Thoracic aorta (tissue), 2 donors: Measurements from ENCODE around the gene RAB9A. TPM values are rescaled to one million over a fixed set of nuclear protein-coding genes. Genes with fewer than 3 reads are reported as not detected.

Experiments used
- ATAC-seq: fragments of 150-250 bp; one replicate; pipeline ENCODE4 v1.8.0; 2017; ENCODE audit warnings: low read depth; ENCODE audit not compliant: insufficient number of reproducible peaks, low FRiP score
- DNase-seq: peaks from one replicate; pipeline ENCODE4 v3.0.0-alpha.2; 2020; ENCODE audit warnings: low spot score
- H3K27ac ChIP-seq, 2 donors: fragments of 200-600 bp; sonication (generic); 1 replicate in 1 of 2; 2 replicates in 1 of 2; pipeline ENCODE4 v1.5.1; 2016; ENCODE audit warnings: mild to moderate bottlenecking in 2 of 2, moderate library complexity in 2 of 2
- H3K27me3 ChIP-seq: fragments of 200-600 bp; sonication (generic); replicated peaks from 2 replicates; pipeline ENCODE4 v1.6.0; 2016; ENCODE audit warnings: mild to moderate bottlenecking; ENCODE audit not compliant: insufficient read depth
- H3K36me3 ChIP-seq: fragments of 200-600 bp; sonication (generic); one replicate; pipeline ENCODE4 v1.5.1; 2016
- H3K4me1 ChIP-seq, 2 donors: fragments of 200-600 bp; sonication (generic); 1 replicate in 1 of 2; 2 replicates in 1 of 2; pipeline versions ENCODE4 v1.5.1 to v1.6.0; 2016; ENCODE audit warnings: low read depth in 2 of 2, mild to moderate bottlenecking in 1 of 2; ENCODE audit not compliant: control insufficient read depth in 1 of 2
- H3K4me3 ChIP-seq: fragments of 200-600 bp; sonication (generic); 2 replicates; pipeline ENCODE4 v1.5.1; 2016; ENCODE audit warnings: mild to moderate bottlenecking
- H3K9me3 ChIP-seq: fragments of 200-600 bp; sonication (generic); 2 replicates; pipeline ENCODE4 v1.5.1; 2016
- CTCF ChIP-seq: fragments of 200-600 bp; sonication (generic); IDR thresholded peaks from one replicate; pipeline ENCODE4 v1.5.1; 2019; ENCODE audit warnings: antibody characterized with exemption
- total RNA-seq, 2 donors: library from RNA; depleted of rRNA; stranded (reverse); fragments of >200 nt; gene quantifications; one replicate each; pipeline versions ENCODE4 v1.1.0 to v1.2.3, GENCODE V29; 2016

Gene RAB9A
- total RNA-seq, 2 donors from 2014 or later = 20.0 to 21.7 TPM

- no peaks in the 10 kb centered on the region for H3K9me3 ChIP-seq
- DNase-seq (no peak), ATAC-seq (no peak)
- peak overlapping the region; percentile 85 for H3K4me3 ChIP-seq
- peak overlapping the region; percentile 93 to 95 for H3K27ac ChIP-seq
- H3K27me3 ChIP-seq = no peaks in the 10 kb centered on the region
- H3K4me1 ChIP-seq = peaks cover 2 to 9% of the 10 kb centered on the region in 2 donors
- H3K36me3 ChIP-seq = no peaks in the 10 kb centered on the region
- TF ChIP-seq CTCF = no peak
Measured at GRCh38 chrX:13654116-13654515, 34.8 kb upstream of the RAB9A start.

- ATAC-seq (no peak), DNase-seq (no peak)
- Histone ChIP-seq H3K27ac (no peak overlapping the region), H3K36me3 (no peaks in the 10 kb centered on the region), H3K9me3 (no peaks in the 10 kb centered on the region), H3K4me3 (no peak overlapping the region), H3K4me1 (peaks cover 2 to 9% of the 10 kb centered on the region in 2 donors), H3K27me3 (no peaks in the 10 kb centered on the region)
- no peak for TF ChIP-seq CTCF
Measured at GRCh38 chrX:13655674-13656073, 33.3 kb upstream of the RAB9A start.

GRCh38 chrX:13658602-13659001 lies 30.3 kb upstream of the RAB9A start:
- peak overlapping the region in 1 of 2 donors; percentile 47 for H3K27ac ChIP-seq
- no peaks in the 10 kb centered on the region for H3K36me3 ChIP-seq
- TF ChIP-seq CTCF = peak; percentile 46
- peak overlapping the region; percentile 43 for H3K4me3 ChIP-seq
- DNase-seq = no peak
- no peaks in the 10 kb centered on the region for H3K9me3 ChIP-seq
- peaks cover 2 to 11% of the 10 kb centered on the region in 2 donors for H3K4me1 ChIP-seq
- no peak for ATAC-seq
- no peaks in the 10 kb centered on the region for H3K27me3 ChIP-seq

- no peak for TF ChIP-seq CTCF
- DNase-seq (no peak), ATAC-seq (no peak)
- H3K27me3 ChIP-seq = no peaks in the 10 kb centered on the region
- no peaks in the 10 kb centered on the region for H3K9me3 ChIP-seq
- peak overlapping the region in 1 of 2 donors; percentile 47 for H3K27ac ChIP-seq
- no peaks in the 10 kb centered on the region for H3K36me3 ChIP-seq
- peaks cover 0 to 11% of the 10 kb centered on the region in 2 donors for H3K4me1 ChIP-seq
- peak overlapping the region; percentile 43 for H3K4me3 ChIP-seq
Measured at GRCh38 chrX:13659063-13659462, 29.9 kb upstream of the RAB9A start.

GRCh38 chrX:13661735-13662288 lies 27.1 kb upstream of the RAB9A start:
- no peak for DNase-seq
- Histone ChIP-seq H3K9me3 (no peaks in the 10 kb centered on the region), H3K4me1 (peaks cover 6 to 23% of the 10 kb centered on the region in 2 donors), H3K27me3 (no peaks in the 10 kb centered on the region), H3K36me3 (no peaks in the 10 kb centered on the region), H3K27ac (peak overlapping the region; percentile 28 to 43), H3K4me3 (peak overlapping the region; percentile 45)
- ATAC-seq = no peak
- TF ChIP-seq CTCF = no peak
